HG02884 (cell line): ENCODE results near the gene LDAH.

Source experiments
- ATAC-seq: cut with Tn5 transposase; IDR thresholded peaks from one replicate; pipeline ENCODE4 v1.9.1; 2021; ENCODE audit warnings: mild to moderate bottlenecking, moderate library complexity; ENCODE audit not compliant: unreplicated experiment

The LDAH gene

DNA sequence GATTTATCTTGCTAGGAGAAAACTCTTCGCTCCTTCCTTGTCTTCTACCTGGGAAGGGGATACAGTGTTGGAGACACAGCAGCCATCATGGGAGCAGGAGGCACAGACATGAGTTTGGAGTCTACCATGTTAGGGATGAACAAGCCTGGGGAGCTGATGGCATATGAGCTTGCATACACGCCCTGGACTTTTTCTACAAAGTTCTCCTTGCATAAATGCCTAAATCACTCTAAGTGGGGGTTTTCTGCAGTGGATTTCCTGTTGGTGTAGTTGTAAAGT lies 168.4 kb downstream of the LDAH start:
- ATAC-seq, result no peak

DNA sequence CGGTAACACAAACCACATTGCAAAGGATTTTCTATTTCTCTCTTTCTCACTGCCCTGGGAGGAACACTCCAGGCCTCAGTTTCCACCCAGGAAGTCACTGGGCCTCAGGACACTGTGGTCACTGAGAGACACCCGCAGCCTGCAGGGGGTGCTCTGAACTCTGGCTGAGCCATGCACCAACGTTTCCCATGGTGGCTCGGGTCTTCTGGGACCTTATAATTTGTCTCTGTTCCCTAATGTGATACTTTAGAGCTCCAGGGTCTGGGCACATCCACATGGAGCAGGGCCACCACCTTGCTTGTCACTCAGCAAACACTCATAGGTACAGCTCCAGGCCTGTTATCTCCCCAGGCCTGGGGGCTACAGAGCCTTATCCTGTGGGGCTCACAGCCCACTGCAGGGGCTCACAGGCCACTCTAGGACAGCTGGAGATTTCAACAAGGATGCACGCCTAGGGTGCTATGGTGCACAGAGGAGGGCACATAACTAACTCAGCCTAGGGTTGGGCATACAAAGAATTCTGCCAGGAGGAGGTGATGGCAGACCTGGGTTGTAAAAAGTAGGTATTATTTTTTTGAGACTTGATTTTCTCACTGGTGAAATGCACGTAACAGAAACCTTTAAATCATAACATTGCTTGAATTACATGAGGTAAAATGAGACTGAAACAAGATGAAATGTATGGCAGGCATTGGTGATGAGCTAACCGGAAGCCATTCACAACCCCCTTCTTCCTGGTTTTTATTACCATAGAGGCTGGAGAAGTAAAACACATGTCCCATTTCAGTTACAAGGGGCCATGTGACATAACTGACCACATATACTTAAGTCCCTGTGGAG lies 169.0 kb downstream of the LDAH start:
- ATAC-seq, result no peak

DNA sequence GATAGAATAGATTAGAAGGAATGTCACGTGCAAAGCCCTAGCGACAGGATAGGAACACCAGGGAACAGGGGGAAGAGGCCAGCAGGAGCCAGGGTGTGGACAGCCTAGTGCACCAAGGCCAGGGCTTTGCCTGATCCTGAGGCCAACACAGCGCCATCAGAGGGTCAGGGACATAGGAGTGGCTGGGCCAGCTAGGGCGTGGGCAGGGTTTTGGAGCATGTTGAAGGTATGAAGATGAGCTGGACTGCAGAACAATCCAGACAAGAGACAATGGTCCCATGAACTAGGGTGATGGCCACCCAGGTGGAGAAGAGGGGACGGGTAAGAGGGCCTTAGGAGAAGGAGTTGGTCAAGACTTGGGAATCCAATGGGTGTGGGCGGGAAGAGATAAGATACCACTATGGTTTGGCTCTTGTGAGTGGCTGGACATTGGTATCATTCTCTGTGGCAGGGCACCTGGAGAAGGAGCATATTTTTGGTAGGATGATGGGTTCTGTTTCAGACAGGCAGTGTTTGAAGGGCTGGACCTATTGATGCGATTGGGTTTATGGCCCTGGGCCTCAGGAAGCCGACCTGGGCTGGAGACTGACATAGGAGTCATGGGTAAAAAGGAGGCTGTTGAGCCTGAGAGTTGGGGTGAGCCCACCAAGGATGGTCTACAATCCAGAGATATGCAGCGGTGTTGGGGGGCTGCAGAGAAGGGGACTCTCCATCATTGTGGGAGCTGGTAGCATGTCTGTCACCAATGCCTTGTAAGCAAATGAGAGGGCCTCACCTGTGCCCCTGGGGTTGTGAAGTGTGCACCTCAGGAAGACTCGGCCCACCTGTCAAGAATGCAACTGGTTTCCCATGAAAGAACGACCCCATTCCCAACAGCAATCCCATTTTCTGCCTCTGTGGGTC lies 170.0 kb downstream of the LDAH start:
- ATAC-seq, result no peak

DNA sequence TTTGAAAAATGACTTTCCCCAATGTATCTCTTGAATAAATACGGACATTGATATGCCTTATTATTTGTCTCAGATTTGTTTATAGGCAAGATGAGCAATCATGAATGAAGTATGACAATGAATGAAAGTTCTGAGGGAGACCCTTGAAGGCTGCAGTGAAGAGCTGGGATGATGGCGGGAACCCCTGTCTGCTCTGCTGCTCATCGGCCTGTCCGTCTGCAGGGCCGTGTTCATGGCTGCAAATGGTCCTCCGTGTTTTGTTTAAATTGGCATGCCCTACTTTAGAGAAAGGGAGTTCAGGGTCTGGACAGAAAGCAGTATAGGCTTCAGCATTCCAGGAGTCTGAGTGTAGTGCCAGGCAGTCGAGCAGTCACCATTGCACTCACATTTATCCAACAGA lies 170.8 kb downstream of the LDAH start:
- no peak for ATAC-seq

DNA sequence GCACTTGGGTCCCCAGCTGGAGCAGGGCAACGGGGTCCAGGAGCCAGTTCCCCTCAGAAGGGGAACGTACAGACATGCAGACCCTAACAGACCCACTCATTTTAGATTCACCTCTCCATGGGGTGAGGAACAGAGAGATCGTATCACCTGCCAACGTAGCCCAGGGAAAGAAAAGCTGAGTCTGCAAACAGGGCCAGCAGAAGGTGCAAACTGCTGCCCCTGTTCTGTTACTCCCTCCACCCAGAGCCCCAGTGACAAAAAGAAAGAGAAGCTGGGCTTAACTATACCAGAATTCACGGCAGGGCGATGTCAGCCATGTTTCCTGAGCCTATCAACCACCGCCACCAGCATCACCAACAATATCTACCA lies 171.2 kb downstream of the LDAH start:
- ATAC-seq, result no peak

DNA sequence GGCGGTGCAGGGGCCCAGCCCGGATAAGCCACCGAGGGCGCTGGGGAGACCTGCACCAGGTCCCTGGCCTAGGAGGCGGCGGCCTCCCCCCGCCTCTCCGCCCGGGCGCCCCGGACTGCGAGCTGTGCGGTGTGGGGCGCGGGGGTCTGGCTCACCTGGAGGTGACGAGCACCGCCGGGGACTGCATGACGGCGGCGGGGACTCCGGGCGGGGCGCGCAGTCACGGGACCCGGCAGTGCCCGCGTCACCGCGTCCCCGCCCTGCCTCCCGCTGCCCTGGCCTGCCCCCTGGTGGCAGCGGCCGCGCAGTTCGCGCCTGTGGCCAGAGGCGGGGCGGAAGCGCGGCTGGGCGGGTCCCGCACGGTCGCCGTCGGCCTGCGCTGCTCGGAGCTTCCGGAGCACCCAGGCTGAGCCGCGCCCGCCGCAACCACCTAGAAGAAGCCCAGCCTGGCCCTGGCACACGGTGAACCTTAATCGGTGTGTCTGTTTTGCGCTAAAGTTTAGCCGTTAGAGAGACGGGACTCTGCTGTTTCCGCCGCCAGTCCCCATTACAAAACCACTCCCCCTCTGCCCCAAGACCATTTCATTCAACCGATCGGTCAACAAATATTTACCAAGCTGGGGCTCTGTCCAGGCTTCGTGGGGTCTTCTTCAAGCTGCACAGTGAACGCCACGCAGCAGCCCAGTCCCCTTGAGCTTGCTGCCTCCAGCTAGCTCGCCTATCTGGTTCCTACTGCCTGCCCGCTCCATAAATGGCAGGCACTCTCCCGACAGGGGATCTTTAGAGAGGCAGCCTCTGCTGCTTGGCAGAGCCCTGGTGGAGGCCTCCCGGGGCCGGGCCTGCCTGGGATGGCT lies 171.8 kb downstream of the LDAH start, which contains the start of gene HS1BP3:
Gene HS1BP3, minus strand, starts transcription at position 222 of the 854 bp plus-strand sequence. Its CDS starts 35 bp downstream, at position 187.
- ATAC-seq, result peak; percentile 95

DNA sequence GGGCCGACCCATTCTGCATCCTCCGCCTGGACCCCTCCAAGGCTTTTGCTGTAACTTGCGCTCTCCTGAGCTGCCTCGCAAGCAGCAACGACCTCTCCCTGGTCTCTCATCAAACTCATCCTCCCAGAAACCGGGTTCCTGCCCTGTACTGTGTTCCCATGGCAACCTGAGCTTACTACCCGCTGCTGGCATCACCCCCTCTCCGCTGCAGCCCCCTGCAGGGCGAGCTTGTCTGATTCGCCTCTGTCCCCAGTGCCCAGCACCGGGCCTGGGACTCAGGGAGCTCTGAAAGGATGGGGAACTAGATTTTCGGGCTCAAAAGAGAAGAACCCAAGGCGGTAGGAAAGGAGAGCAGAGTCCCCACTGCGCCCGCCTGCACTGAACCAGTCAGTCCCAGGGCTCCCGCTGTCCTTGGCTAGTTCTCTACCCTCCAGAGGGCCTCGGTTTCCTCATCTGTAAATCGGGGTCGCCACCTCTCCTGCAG lies 172.5 kb downstream of the LDAH start:
- no peak for ATAC-seq

DNA sequence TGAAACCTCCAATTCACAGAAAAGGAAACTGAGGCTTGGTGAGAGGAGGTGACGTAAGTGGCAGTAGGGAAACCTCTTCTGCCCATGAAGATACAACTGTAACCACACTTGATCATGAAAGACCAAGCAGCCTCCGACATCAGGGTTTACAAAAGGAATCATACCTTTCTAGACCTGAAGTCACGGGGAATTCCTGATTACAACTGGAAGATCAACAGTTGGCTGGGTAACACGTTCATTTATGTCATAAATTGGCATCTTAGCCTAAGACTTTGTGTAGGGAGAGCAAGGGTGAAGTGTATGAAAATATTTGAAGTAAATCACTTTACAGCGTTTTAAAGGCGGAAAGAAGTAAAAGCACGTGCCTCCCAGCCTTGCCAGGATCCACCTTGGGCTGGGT lies 172.9 kb downstream of the LDAH start:
- no peak for ATAC-seq

DNA sequence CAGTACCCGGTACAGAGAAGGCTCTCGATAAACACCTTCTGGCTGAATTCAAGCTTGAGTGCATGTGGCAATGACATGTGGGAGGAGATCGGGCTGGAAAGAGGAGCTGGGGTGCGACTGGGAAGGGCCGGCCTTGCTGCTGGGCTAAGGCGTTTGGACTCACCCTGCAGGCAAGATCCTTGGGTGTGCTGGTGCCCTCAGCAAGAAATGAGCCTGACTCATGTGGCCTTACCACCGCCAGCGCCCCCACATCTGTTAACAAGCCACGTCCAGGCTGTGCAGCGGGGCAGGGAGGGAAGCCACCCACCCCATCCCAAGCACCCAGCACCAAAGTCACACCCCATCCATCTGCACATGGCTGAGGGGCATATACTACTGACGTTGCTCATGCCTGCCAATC lies 173.3 kb downstream of the LDAH start:
- ATAC-seq, result no peak

DNA sequence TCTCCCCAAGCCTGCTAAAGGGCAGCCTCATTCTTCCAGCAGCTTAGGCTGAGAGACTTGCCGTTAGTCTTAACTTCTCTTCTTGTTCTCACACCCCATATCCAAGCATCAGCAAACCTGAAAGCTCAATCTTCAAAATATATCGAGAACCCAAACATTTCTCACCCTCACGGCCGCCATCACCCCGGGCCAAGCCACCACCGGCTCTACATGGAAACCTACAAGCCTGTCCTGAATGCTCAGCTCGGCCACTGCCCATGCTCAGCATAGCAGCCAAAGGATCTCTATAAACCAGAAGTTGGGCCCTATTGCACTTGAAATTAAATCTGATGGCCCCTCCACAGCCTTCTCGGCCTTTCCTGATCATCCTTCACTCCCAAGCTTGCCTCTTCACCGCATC lies 174.1 kb downstream of the LDAH start:
- ATAC-seq, result no peak

DNA sequence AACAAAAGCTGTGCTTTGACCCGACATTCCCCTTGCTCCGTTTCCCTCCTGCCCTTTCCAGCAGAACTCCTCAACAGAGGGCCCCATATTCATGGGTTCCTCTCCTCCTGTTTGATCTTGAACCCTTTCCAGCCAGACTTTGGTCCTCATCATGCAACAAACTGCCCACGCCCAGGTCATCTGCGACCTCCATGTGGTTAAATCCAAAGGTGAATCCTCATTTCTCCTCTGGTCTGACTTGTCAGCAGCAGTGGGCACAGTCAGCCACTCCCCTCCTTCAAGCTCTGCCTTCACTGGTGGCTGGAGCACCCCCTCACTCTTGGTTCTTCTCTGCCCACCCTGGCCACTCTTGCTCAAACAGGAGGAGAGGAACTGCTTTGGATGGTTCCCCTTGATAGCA lies 174.7 kb downstream of the LDAH start:
- ATAC-seq, result no peak

DNA sequence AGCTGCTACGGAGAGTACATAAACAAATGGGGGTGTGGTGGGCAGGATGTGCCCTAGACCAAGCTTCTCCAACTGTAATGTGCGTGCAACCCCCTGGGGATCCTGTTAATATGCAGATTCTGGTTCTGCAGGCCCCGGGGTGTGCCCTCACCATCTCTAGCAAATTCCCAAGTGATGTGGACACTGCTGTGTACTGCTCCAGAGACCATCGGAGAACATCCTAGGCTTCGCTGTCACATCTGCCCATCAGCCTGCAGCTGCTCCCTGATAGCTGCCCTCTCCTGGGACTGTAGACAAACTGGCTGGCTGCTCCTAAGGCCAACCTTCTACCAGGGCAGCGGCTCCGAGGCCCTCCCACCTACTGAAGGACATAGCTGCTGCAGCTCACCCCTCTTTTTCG lies 175.2 kb downstream of the LDAH start:
- ATAC-seq, result no peak

DNA sequence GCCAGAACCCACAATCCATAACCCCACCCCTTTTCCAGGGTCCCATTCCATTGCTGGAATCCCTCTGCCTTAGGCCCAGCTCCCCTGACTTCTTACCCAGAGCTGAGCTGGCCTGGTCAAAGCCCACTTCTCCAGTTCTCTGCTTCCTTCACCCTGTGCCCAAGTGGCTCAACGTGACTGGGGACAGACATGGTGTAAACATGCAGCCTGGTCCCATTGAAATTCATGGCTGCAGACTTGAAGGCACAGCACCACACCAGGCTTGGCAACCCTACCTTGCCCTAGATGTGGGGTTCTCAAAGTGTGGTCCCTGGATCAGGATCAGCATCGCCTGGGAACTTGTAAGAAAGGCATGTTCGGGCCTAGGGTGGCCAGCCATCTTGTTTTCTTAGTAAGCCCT lies 175.7 kb downstream of the LDAH start:
- ATAC-seq, result no peak

DNA sequence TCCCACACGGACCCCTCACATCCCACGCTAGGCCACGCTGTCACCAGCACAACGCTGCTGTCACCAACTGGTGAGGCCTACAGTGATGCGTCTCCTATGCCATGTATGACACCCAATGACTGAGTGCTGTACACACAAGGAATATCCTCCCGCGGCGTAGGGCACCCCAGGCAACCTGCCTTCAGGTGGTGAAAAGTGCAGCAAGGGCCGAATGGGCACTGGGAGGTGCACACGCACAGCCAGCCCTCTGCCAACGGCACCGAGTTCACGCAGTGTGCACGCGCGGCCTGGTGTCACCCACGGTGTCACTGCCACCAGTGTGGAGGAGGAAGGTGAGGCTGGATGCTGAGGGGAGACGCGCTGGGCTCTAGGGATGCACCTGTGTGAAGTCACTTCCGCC lies 176.5 kb downstream of the LDAH start:
- no peak for ATAC-seq

DNA sequence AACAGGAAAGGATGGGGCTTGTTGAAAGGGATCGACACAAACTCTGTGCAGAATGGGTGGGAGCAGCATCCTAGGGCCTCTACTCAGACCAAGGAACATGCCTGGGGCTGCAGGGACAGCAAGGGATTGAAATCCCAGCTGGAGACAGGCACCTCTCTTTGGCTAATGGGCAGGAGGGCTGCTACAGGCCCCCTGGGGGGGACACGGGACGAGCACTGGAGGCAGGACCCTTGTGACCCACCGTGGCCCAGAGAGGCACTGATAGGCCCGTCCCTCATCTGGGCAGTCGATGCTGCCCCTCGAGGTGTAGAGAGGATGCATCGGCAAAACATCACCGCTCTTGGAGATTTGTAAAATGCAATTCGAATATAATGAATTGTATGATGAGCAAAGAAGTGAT lies 177.1 kb downstream of the LDAH start:
- ATAC-seq, result no peak

DNA sequence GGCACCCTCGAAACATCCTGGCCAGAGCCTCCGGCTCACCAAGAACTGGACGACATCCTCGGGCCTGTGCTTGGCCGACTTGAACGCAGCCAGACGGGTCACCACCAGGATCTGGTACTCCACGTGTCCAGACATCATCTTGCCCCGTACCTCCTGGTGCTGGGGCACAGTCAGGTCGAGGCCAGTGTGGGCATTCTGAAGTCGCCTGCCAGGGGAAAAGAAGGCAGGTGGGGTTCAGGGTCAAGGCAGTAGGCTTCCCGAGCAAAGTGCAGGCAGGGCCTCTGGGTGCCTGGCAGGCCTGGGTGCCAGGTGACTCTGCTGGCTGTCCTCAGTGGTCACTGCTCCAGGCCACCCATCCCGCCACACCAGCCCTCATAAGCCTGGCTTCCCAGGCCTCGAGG lies 177.6 kb downstream of the LDAH start:
- ATAC-seq, result no peak

DNA sequence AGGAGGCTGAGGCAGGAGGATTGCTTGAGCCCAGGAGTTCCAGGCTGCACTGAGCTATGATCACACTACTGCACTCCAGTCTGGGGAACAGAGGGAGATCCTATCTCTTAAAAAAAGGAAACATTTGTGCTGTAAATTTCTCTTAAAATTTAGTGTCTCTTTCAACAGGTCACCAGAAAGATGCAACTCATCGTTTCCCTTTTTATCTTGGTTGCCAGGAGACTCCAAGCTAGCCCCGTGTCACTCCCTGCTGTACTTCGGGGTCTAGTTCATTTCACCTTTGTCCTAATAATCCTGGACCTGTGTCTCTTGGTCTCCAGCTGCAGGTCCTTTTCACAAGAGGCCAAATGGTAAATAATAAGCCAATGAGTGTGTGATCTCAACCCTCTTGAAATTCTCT lies 179.1 kb downstream of the LDAH start:
- ATAC-seq, result no peak

DNA sequence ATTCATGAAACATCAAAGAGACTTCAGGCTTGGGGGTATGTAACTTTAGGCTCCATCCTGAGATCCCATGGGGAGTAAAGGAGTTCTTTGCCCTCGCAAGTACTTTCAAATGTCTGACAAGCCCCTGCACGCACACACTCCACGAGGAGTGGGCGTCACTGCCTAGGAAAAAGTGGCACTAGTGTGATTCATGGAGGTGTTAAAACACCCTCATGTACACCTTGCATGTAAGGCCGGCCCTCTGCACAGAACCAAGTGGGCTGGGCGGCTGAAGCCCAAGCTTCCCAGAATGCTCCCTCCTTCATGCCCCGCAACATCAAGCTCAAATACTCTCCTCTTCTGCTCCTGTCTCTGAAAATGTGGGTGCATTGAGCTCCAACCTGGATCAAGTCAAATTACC lies 179.8 kb downstream of the LDAH start:
- no peak for ATAC-seq

DNA sequence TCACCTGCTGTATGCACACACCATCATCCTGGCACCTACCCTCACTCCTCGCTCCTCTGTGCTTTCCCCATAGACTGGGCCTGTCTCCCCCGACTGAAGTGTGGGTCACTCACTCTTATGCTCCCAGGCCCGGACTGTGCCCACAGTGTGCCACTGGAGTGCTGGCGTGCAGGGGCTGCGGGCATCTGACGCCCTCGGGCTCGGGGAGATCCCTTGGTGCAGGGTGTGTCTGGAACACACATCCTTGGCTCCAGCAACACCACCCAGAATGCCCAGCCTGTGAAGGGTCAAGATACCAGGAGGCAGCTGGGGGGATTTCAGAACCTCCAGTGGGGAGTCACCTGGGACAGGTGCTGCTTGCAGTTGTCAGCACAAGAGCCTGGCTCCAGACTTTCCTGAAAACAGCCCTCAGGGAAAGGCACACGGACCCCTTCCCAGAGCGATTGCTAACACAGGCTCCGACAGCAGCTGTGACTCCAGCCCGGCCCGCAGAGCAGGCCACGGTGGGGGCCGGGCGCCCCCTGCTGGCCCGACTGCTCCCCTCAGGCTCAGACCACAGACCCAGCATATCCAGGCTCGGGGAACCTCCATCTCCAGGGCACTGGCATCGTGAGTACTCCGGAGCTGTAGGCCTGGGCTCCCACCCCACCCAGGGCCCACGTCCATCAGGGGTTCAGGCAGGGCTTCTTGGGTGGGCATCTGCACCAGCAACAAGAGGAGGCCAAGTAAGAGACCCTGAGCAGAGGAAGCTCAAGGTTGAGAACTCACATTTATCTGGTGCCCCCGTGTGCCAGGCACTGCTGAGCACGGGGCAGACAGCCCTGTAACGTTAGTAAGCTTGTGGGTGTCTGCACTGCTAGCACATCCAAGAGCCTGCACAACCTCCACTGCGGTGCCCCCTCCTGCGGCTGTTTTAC lies 180.6 kb downstream of the LDAH start:
- peak; percentile 93 for ATAC-seq
